Endodermal cell (in vitro differentiated cells): ENCODE data around the gene EDDM13. TPM values are rescaled to one million over a fixed set of nuclear protein-coding genes. Genes with fewer than 3 reads are reported as not detected.
A peak's percentile ranks its signal among the peaks of the same experiment; 100 is the strongest.

ENCODE experiments used
- DNase-seq: peaks from one replicate; pipeline ENCODE4 v3.0.0-alpha.2; 2017
- H3K27ac ChIP-seq: 2 replicates; pipeline ENCODE4 v1.5.1; 2013; ENCODE audit warnings: mild to moderate bottlenecking, low read depth, low read length, moderate library complexity
- H3K27me3 ChIP-seq: 2 replicates; pipeline ENCODE4 v1.6.1; 2013; ENCODE audit warnings: mild to moderate bottlenecking, low read length, moderate library complexity; ENCODE audit not compliant: insufficient read depth, control insufficient read depth, poor library complexity, severe bottlenecking
- H3K36me3 ChIP-seq: 2 replicates; pipeline ENCODE4 v1.7.0; 2013; ENCODE audit warnings: mild to moderate bottlenecking, low read length, moderate library complexity; ENCODE audit not compliant: control insufficient read depth, insufficient read depth
- H3K4me1 ChIP-seq: one replicate; pipeline ENCODE4 v1.7.0; 2013; ENCODE audit warnings: low read length; ENCODE audit not compliant: control insufficient read depth, insufficient read depth
- H3K4me3 ChIP-seq: 2 replicates; pipeline ENCODE4 v1.5.1; 2013; ENCODE audit warnings: mild to moderate bottlenecking, low read length, moderate library complexity
- H3K9ac ChIP-seq: 2 replicates; pipeline ENCODE4 v1.6.1; 2013; ENCODE audit warnings: mild to moderate bottlenecking, low read length, moderate library complexity; ENCODE audit not compliant: poor library complexity, severe bottlenecking; ENCODE audit errors: extremely low read depth
- H3K9me3 ChIP-seq: 2 replicates; pipeline ENCODE4 v1.6.1; 2013; ENCODE audit warnings: mild to moderate bottlenecking, low read length, moderate library complexity; ENCODE audit not compliant: control insufficient read depth
- H3K27ac Mint-ChIP-seq: 2 replicates; pipeline ENCODE4 v1.8.0; 2020; ENCODE audit warnings: mixed read lengths
- H3K27me3 Mint-ChIP-seq: 2 replicates; pipeline ENCODE4 v1.8.0; 2021; ENCODE audit warnings: mild to moderate bottlenecking, mixed read lengths; ENCODE audit not compliant: insufficient read depth
- H3K36me3 Mint-ChIP-seq: 2 replicates; pipeline ENCODE4 v1.8.0; 2020; ENCODE audit warnings: low read depth, mixed read lengths
- H3K4me1 Mint-ChIP-seq: 2 replicates; pipeline ENCODE4 v1.8.0; 2020; ENCODE audit warnings: mixed read lengths
- H3K4me3 Mint-ChIP-seq: 2 replicates; pipeline ENCODE4 v1.8.0; 2020; ENCODE audit warnings: mild to moderate bottlenecking, moderate library complexity, mixed read lengths
- H3K9me3 Mint-ChIP-seq: 2 replicates; pipeline ENCODE4 v1.8.0; 2020; ENCODE audit warnings: mild to moderate bottlenecking, mixed read lengths
- CTCF ChIP-seq: fragments of 200-600 bp; sonication (generic); conservative IDR thresholded peaks from 2 replicates; pipeline ENCODE4 v1.5.0; 2021; ENCODE audit warnings: antibody characterized with exemption, mild to moderate bottlenecking
- WGBS, 2 experiments: methylation state at CpG; one replicate each; pipeline versions ENCODE4 v1.1.5 to v1.1.7; 2013; ENCODE audit warnings: missing lambda C conversion rate in 2 of 2, mixed read lengths in 1 of 2; ENCODE audit not compliant: insufficient coverage in 1 of 2, insufficient read length in 1 of 2; 5-methylcytosine and 5-hydroxymethylcytosine counted together
- total RNA-seq, 2 donors: library from RNA; stranded (reverse); fragmentation: NEBNext Ultra II Directional in 1 of 2; extraction: Animal tissue kit (Norgen Biotek cat#: 25700) in 1 of 2; gene quantifications; 2 replicates in 1 of 2; 3 replicates in 1 of 2; pipeline ENCODE4 v1.2.1, GENCODE V29; 2021

The EDDM13 gene
- total RNA-seq, 2 donors from 2014 or later = not detected

- H3K36me3 ChIP-seq = no peaks in the 10 kb centered on the region
- H3K9me3 ChIP-seq = no peaks in the 10 kb centered on the region
- no peak overlapping the region for H3K4me3 ChIP-seq
- WGBS, 2 experiments = 78 to 81% methylated on average over 4 to 5 of the region's 5 CpGs
- Mint-ChIP-seq H3K27ac (no peak overlapping the region), H3K36me3 (peaks cover 59% of the 10 kb centered on the region), H3K4me1 (peaks cover 6% of the 10 kb centered on the region), H3K9me3 (no peaks in the 10 kb centered on the region), H3K27me3 (no peaks in the 10 kb centered on the region), H3K4me3 (no peak overlapping the region)
- no peak overlapping the region for H3K27ac ChIP-seq
- H3K9ac ChIP-seq = no peak overlapping the region
- DNase-seq = no peak
- H3K27me3 ChIP-seq = no peaks in the 10 kb centered on the region
- H3K4me1 ChIP-seq = no peaks in the 10 kb centered on the region
- peak; percentile 57 for TF ChIP-seq CTCF
These were observed 28.6 kb downstream of the EDDM13 start for GRCh38 chr19:56301155-56301554.

- Mint-ChIP-seq H3K4me3 (no peak overlapping the region), H3K4me1 (peaks cover 6% of the 10 kb centered on the region), H3K36me3 (peaks cover 58% of the 10 kb centered on the region), H3K27ac (no peak overlapping the region), H3K9me3 (no peaks in the 10 kb centered on the region), H3K27me3 (no peaks in the 10 kb centered on the region)
- no peaks in the 10 kb centered on the region for H3K27me3 ChIP-seq
- no peak for DNase-seq
- no peak overlapping the region for H3K27ac ChIP-seq
- no peak for TF ChIP-seq CTCF
- WGBS, 2 experiments = 86 to 95% methylated on average over 4 to 9 of the region's 9 CpGs
- H3K9me3 ChIP-seq = no peaks in the 10 kb centered on the region
- H3K9ac ChIP-seq = no peak overlapping the region
- no peaks in the 10 kb centered on the region for H3K36me3 ChIP-seq
- H3K4me1 ChIP-seq = no peaks in the 10 kb centered on the region
- H3K4me3 ChIP-seq = no peak overlapping the region
These were observed 29.5 kb downstream of the EDDM13 start for GRCh38 chr19:56301886-56302620.

- no peak for DNase-seq
- no peak overlapping the region for H3K27ac Mint-ChIP-seq
- no peaks in the 10 kb centered on the region for H3K9me3 Mint-ChIP-seq
- no peaks in the 10 kb centered on the region for H3K27me3 Mint-ChIP-seq
- peaks cover 6% of the 10 kb centered on the region for H3K36me3 ChIP-seq
- no peaks in the 10 kb centered on the region for H3K27me3 ChIP-seq
- no peak overlapping the region for H3K9ac ChIP-seq
- WGBS, 2 experiments = 92 to 94% methylated on average over 9 of the region's 9 CpGs
- peaks cover 51% of the 10 kb centered on the region for H3K36me3 Mint-ChIP-seq
- no peaks in the 10 kb centered on the region for H3K9me3 ChIP-seq
- H3K4me1 ChIP-seq = no peaks in the 10 kb centered on the region
- no peak overlapping the region for H3K4me3 Mint-ChIP-seq
- H3K4me1 Mint-ChIP-seq = peaks cover 6% of the 10 kb centered on the region
- TF ChIP-seq CTCF = no peak
- H3K4me3 ChIP-seq = no peak overlapping the region
- no peak overlapping the region for H3K27ac ChIP-seq
These were observed 31.7 kb downstream of the EDDM13 start for GRCh38 chr19:56304243-56304642.
